RCC 7860 (cell line): Measurements from ENCODE around the gene AGAP3.

Source experiments
- DNase-seq: peaks from one replicate; pipeline ENCODE4 v3.0.0-alpha.2; 2015; ENCODE audit warnings: low spot score
- FAIRE-seq: peaks from 2 replicates; lab custom pipeline; 2012; peaks lifted over from hg19 to GRCh38; lab: Jason Lieb, UNC

AGAP3 gene

DNA sequence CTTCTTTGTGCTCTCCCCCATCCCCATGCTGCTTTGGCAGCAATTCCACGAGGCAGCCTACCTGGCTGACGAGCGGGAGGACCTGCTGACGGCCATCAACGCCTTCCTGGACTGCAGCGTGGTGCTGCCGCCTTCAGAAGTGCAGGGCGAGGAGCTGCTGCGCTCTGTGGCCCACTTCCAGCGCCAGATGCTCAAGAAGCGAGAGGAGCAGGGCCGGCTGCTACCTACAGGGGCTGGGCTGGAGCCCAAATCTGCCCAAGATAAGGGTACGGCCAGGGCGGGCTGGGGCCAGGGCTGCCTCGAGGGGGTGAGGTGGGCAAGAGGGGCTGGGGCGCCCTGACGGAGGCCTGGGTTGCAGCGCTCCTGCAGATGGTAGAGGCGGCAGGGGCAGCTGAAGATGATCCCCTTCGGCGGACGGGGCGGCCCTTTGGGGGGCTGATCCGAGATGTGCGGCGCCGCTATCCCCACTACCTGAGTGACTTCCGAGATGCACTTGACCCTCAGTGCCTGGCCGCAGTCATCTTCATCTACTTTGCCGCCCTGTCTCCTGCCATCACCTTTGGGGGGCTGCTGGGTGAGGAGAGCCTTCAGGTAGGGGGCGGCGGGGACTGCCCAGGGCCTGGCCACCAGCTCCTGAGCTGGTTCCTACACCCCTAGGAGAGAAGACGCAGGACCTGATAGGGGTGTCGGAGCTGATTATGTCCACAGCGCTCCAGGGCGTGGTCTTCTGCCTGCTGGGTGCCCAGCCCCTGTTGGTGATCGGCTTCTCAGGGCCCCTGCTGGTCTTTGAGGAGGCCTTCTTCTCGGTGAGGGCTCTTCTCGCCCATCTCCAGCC, 15.0 kb upstream of the AGAP3 start:
- no peak for DNase-seq
- no peak for FAIRE-seq

GRCh38 chr7:151073990-151074389, 12.3 kb upstream of the AGAP3 start:
- DNase-seq (no peak), FAIRE-seq (no peak)

DNA sequence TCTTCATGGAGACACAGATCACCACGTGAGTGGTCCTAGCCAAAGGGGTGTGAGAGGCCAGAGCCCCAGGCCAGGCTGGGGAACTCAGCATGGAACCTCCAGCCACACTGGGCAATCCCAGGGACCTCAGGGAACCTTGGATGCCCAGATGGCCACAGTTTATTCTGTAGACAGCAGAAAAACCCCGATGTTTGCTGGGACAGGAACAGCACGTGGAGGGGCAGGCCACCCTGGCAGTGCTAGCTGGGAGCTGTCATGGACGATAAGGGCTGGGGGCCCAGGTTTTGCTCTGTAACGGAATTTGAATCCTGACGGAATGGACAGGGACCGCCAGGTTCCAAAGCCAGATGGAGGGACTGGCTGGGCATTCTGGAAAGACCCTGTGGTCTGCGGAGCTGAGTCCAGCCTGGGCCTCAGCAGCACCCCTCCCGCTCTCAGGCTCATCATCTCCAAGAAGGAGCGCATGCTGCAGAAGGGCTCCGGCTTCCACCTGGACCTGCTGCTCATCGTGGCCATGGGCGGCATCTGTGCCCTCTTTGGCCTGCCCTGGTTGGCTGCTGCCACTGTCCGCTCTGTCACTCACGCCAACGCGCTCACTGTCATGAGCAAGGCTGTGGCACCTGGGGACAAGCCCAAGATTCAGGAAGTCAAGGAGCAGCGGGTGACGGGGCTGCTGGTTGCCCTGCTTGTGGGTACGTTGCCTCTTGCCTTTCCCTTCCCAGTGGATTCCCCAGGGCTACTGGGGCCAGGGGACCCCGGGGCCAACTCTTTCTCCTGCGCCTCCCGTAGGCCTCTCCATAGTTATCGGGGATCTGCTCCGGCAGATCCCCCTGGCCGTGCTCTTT, 11.2 kb upstream of the AGAP3 start:
- FAIRE-seq = no peak
- no peak for DNase-seq

- FAIRE-seq (no peak), DNase-seq (no peak)
Measured at GRCh38 chr7:151075662-151075971, 10.7 kb upstream of the AGAP3 start.

GRCh38 chr7:151075978-151076426, 10.3 kb upstream of the AGAP3 start:
- DNase-seq (no peak), FAIRE-seq (no peak)

DNA sequence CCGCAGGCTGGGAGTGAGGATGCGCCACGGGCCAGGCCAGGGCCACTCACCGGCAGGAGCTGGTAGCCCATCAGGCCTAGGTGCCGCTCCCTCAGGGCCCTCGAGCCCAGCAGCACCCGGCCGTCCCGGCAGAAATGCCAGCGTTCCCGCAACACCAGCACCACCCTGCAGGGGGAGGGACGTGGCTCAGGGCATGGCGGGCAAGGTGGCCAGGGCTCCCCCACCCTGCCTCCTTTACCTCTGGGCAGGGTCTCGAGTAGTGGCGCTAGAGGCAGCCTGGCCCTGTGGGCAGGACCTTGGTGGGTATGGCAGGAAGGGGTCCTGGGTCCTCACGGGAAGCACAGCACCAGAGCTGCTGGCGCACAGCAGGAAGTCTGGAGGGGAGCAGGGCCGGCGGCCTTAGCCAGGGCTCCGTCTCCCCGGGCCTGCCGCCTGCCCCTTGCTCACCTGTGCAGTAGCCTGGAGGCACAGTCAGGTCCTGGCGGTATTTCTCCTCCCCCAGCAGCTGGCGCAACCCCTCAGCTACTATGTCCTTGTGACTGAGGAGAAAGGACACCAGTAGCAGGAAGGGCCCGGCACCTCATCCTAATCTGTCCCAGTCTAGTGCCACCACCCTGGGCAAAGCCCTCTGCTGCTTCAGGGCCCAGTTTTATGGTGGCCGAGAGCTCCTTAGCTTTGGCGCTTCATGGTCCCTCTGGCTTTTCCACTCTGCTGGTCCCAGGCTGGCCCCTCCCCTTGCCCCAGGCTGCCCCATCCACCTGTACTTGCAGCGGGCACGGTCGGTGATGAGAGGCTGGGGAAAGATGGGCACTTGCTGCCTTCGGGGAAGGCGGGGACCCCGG, 9.2 kb upstream of the AGAP3 start:
- DNase-seq = no peak
- no peak for FAIRE-seq

DNA sequence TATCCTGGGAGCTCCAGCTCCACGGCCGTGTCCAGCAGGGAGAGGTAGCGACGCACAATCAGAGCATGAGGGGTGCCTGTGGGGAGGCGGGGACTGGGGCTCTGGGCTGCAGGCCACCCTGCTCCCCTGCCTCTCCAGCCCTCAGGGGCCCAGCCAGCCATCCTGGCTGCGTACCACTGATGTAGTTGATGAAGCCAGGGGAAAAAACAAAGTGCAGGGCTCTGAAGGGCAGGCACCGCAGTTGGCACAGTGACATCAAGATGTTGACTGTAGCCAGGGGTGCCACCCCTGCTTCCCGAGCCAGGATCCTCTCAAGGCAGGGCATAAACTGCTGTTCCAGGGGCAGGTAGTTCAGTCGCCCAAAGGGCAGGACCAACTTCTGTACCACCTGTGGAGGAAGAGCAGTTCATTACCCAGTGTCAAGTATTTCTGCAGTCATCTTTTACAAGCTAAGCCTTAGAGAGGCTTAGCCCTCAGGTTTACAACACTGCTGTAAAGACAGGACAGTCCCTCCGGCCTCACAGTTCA, 8.5 kb upstream of the AGAP3 start:
- FAIRE-seq (no peak), DNase-seq (no peak)

- FAIRE-seq (no peak), DNase-seq (no peak)
Measured at GRCh38 chr7:151078233-151079040, 7.8 kb upstream of the AGAP3 start.

GRCh38 chr7:151079199-151079910, 6.9 kb upstream of the AGAP3 start:
- DNase-seq (no peak), FAIRE-seq (no peak)

GRCh38 chr7:151080067-151080521, 6.2 kb upstream of the AGAP3 start:
- DNase-seq = peak; percentile 20

GRCh38 chr7:151080522-151081169, 5.6 kb upstream of the AGAP3 start, which contains the start of gene FASTK:
TSS of gene FASTK (minus strand) at chr7:151080809. CDS start at chr7:151080766, 43 bp downstream.
- DNase-seq (peak; percentile 86), FAIRE-seq (no peak)

More at GRCh38 chr7:151080067-151080521, 6.2 kb upstream of the AGAP3 start:
- no peak for FAIRE-seq

- DNase-seq = peak; percentile 55
- no peak for FAIRE-seq
Measured at GRCh38 chr7:151081170-151082101, 4.8 kb upstream of the AGAP3 start.

GRCh38 chr7:151082141-151083070, 3.9 kb upstream of the AGAP3 start:
- DNase-seq = no peak
- no peak for FAIRE-seq

DNA sequence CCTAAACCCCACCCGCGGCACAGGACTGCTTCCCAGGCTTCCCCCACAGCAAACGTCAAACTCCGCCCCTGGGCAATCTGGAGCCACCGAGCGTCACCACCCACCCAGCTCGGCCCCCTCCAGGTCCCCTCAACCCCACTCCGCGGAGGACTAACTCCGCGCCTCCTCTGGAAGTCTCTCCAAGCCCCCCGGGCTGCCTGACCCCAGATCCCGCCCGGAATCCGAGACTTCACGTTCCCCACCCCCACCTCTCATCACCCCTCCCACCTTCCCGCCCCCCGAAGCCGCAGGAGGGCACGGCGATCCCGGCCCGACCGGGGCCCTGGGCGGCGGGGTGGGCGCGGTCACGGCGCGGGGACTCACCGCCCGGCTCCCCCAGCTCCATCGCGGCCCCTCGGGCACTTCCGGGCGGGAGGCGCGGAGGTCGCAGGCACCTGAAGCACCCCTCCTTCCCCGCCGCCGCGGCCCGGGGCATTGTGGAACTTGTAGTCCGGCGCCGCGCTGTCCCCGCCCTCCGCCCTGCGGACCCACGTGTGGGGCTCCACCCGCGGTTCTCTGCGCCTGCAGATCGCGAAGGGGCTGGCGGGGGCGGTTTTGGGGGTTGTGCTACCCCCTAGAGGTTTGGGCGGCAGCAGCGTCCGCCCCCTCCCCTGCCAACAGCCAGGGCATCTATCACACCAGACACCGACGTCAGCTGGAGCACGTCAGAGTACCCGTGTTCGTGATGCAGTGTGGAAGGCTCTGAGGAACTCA, 3.0 kb upstream of the AGAP3 start, which contains the start of gene TMUB1:
Gene TMUB1 (minus strand): TSS at position 423 of the 753 bp plus-strand sequence. CDS start 930 bp downstream, outside the sequence.
- FAIRE-seq (no peak), DNase-seq (peak; percentile 46)

DNA sequence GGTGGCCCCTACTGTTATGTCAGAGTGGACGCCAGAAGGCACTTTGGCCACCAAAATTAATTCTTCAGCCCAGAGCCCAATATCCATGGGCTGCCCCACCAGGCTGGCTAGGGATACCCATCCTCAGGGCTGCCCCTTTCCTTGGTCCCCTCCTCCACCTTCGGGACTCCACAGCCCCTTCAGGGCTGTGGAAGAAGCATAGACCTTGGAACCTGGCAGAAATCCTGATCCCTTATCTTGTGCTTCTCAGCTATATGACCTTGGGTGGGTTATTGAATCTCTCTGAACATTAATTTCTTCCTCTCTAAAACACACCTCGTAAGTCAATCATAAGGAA, 2.5 kb upstream of the AGAP3 start:
- FAIRE-seq = no peak
- no peak for DNase-seq

DNA sequence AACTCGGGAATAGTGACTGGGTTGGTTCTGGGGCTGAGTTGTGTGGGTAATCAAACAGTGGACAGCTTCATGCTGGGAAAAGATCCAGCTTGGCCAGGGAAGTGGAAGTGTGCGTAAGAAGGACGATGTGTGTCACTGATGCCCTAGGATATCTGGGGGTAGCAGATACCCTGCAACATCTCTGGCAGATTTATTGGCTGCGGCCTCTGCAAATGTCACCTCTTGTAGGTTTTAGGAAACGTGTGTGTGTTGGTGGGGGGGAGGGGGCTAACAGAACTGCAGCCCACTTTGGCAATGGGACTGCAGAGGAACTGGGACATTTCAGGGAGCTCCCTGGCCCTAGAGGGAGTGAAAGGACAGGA, 965 bp upstream of the AGAP3 start:
- DNase-seq (no peak), FAIRE-seq (no peak)
